Medulla oblongata (tissue), 1 donor: ENCODE data around the gene TMEM117.

Source experiments
- DNase-seq: peaks from one replicate; pipeline ENCODE4 v3.0.0-alpha.2; 2015; ENCODE audit errors: extremely low spot score

The TMEM117 gene

GRCh38 chr12:44295958-44296623 is 460.2 kb downstream of the TMEM117 start:
- no peak for DNase-seq

GRCh38 chr12:44296624-44297197 is 460.8 kb downstream of the TMEM117 start:
- DNase-seq: no peak

- DNase-seq: no peak
Observed at GRCh38 chr12:44299524-44299923, 463.6 kb downstream of the TMEM117 start.

- no peak for DNase-seq
Observed at GRCh38 chr12:44307506-44308168, 471.8 kb downstream of the TMEM117 start.

GRCh38 chr12:44313188-44313587 is 477.3 kb downstream of the TMEM117 start:
- no peak for DNase-seq

GRCh38 chr12:44314007-44314500 is 478.2 kb downstream of the TMEM117 start:
- no peak for DNase-seq

- no peak for DNase-seq
Observed at GRCh38 chr12:44317651-44318126, 481.8 kb downstream of the TMEM117 start.

- no peak for DNase-seq
Observed at GRCh38 chr12:44331269-44331668, 495.4 kb downstream of the TMEM117 start.

GRCh38 chr12:44334347-44334746 is 498.5 kb downstream of the TMEM117 start:
- DNase-seq: no peak

- DNase-seq: no peak
Observed at GRCh38 chr12:44335030-44335429, 499.1 kb downstream of the TMEM117 start.

- DNase-seq: no peak
Observed at GRCh38 chr12:44336577-44336976, 500.7 kb downstream of the TMEM117 start.

GRCh38 chr12:44342371-44342770 is 506.5 kb downstream of the TMEM117 start:
- no peak for DNase-seq

GRCh38 chr12:44347145-44347544 is 511.3 kb downstream of the TMEM117 start:
- DNase-seq: no peak

GRCh38 chr12:44357494-44357893 is 521.6 kb downstream of the TMEM117 start:
- no peak for DNase-seq

- DNase-seq: no peak
Observed at GRCh38 chr12:44358636-44359035, 522.8 kb downstream of the TMEM117 start.

- no peak for DNase-seq
Observed at GRCh38 chr12:44362947-44363346, 527.1 kb downstream of the TMEM117 start.

- no peak for DNase-seq
Observed at GRCh38 chr12:44367136-44367535, 531.3 kb downstream of the TMEM117 start.

GRCh38 chr12:44367916-44368315 is 532.0 kb downstream of the TMEM117 start:
- no peak for DNase-seq

GRCh38 chr12:44369998-44370397 is 534.1 kb downstream of the TMEM117 start:
- DNase-seq: no peak

GRCh38 chr12:44370982-44371381 is 535.1 kb downstream of the TMEM117 start:
- DNase-seq: no peak

GRCh38 chr12:44372259-44372658 is 536.4 kb downstream of the TMEM117 start:
- DNase-seq: no peak

GRCh38 chr12:44375694-44376093 is 539.8 kb downstream of the TMEM117 start:
- no peak for DNase-seq
